K562 (cell line): Measurements from ENCODE around the gene PPIA. TPM values are rescaled to one million over a fixed set of nuclear protein-coding genes. Genes with fewer than 3 reads are reported as not detected.

ENCODE experiments used
- ARID4B ChIP-seq: sonication (generic); formaldehyde crosslinking; IDR thresholded peaks from 2 replicates; pipeline ENCODE4 v1.8.0; 2022; ENCODE audit warnings: mild to moderate bottlenecking, missing genetic modification reagents
- CEBPG ChIP-seq, 3 experiments: fragments of 200-800 bp in 1 of 3; sonication (Bioruptor generic) in 1 of 3; sonication (generic) in 1 of 3; formaldehyde crosslinking in 1 of 3; IDR thresholded peaks in 2 of 3; conservative IDR thresholded peaks in 1 of 3; 2 replicates each; pipeline versions ENCODE4 v1.6.1 to v1.8.0; 2016 to 2022; ENCODE audit warnings: missing compliant biosample characterization in 2 of 3, missing genetic modification characterization in 2 of 3, mild to moderate bottlenecking in 1 of 3, missing genetic modification reagents in 1 of 3
- CREB3 ChIP-seq: fragments of 450-650 bp; conservative IDR thresholded peaks from 2 replicates; pipeline ENCODE4 v1.6.1; 2016; ENCODE audit warnings: missing genetic modification characterization, low read depth, mild to moderate bottlenecking, missing compliant biosample characterization, moderate library complexity
- FOXP1 ChIP-seq: sonication (generic); formaldehyde crosslinking; IDR thresholded peaks from 2 replicates; pipeline ENCODE4 v1.8.0; 2022; ENCODE audit warnings: mild to moderate bottlenecking, missing genetic modification reagents
- HDAC1 ChIP-seq, 2 experiments: fragments of 450-650 bp; IDR thresholded peaks; 2 replicates each; pipeline ENCODE4 v1.6.1; 2016 to 2017; ENCODE audit warnings: inconsistent platforms in 1 of 2, mild to moderate bottlenecking in 1 of 2, moderate library complexity in 1 of 2
- KDM4B ChIP-seq, 2 experiments: fragments of 450-650 bp in 1 of 2; sonication (generic) in 1 of 2; IDR thresholded peaks; 2 replicates each; pipeline ENCODE4 v1.6.1; 2016 to 2017; ENCODE audit warnings: borderline replicate concordance in 2 of 2, antibody characterized with exemption in 1 of 2, low read depth in 1 of 2, mild to moderate bottlenecking in 1 of 2
- NR1H2 ChIP-seq: sonication (generic); formaldehyde crosslinking; IDR thresholded peaks from 2 replicates; pipeline ENCODE4 v1.4.0; 2020; ENCODE audit warnings: mild to moderate bottlenecking, missing genetic modification reagents
- PHB ChIP-seq: fragments of 250-450 bp; sonication (Bioruptor Pico); IDR thresholded peaks from 2 replicates; pipeline ENCODE4 v1.5.0; 2021
- PREB ChIP-seq: sonication (generic); formaldehyde crosslinking; IDR thresholded peaks from 2 replicates; pipeline ENCODE4 v1.8.1; 2023; ENCODE audit warnings: mild to moderate bottlenecking, missing genetic modification reagents
- RBM22 ChIP-seq: fragments of 200-400 bp; formaldehyde crosslinking; IDR thresholded peaks from 2 replicates; pipeline ENCODE4 v1.6.1; 2018; ENCODE audit warnings: low read length, low read depth; ENCODE audit not compliant: poor library complexity, severe bottlenecking
- SIN3A ChIP-seq, 2 experiments: fragments of 150-350 bp in 1 of 2; IDR thresholded peaks; 2 replicates each; pipeline ENCODE4 v1.6.1; 2011 to 2016; ENCODE audit warnings: borderline replicate concordance in 2 of 2, low read depth in 2 of 2, low read length in 2 of 2, mild to moderate bottlenecking in 2 of 2, moderate library complexity in 2 of 2; ENCODE audit not compliant: control insufficient read depth in 1 of 2
- SRSF9 ChIP-seq: fragments of 200-400 bp; formaldehyde crosslinking; IDR thresholded peaks from 2 replicates; pipeline ENCODE4 v1.6.1; 2017; ENCODE audit warnings: low read depth, low read length, borderline replicate concordance
- TRIM28 ChIP-seq: fragments of 450-650 bp; IDR thresholded peaks from 2 replicates; pipeline ENCODE4 v1.6.1; 2017
- UBTF ChIP-seq, 2 experiments: IDR thresholded peaks; 2 replicates each; pipeline ENCODE4 v1.6.1; 2012; ENCODE audit warnings: improper control_type of control experiment in 2 of 2, low read depth in 2 of 2, low read length in 2 of 2, borderline replicate concordance in 1 of 2
- ZKSCAN3 ChIP-seq: fragments of 250-450 bp; sonication (Bioruptor Pico); IDR thresholded peaks from 2 replicates; pipeline ENCODE4 v1.4.0; 2020
- ZNF76 ChIP-seq: fragments of 250-450 bp; sonication (Bioruptor Pico); IDR thresholded peaks from 2 replicates; pipeline ENCODE4 v1.4.0; 2020; ENCODE audit warnings: mild to moderate bottlenecking, moderate library complexity, borderline replicate concordance
- ZNF77 ChIP-seq: fragments of 250-450 bp; sonication (Bioruptor Pico); IDR thresholded peaks from 2 replicates; pipeline ENCODE4 v1.5.0; 2020
- polyA plus RNA-seq, 8 experiments: library from polyadenylated mRNA; depleted of rRNA in 4 of 8; stranded (reverse) in 5 of 8; unstranded in 3 of 8; fragments of >200 nt; fragmentation: Nextera tagmentation in 2 of 8; fragmentation: Illumina TruSeq in 1 of 8; extraction: Ambion mirVana in 2 of 8; extraction: Trizol in 1 of 8; gene quantifications; 2 replicates each; pipeline versions ENCODE4 v1.2.1 to v1.2.3, GENCODE V29; 2011 to 2014; ENCODE audit warnings: inconsistent platforms in 1 of 8, missing spikeins in 1 of 8
- total RNA-seq, 7 experiments: library from RNA; depleted of rRNA in 6 of 7; stranded (reverse); fragments of >200 nt in 6 of 7; fragmentation: Illumina TruSeq in 2 of 7; extraction: Trizol in 2 of 7; gene quantifications; 2 replicates each; pipeline versions ENCODE4 v1.2.1 to v1.2.3, GENCODE V29; 2011 to 2021; ENCODE audit warnings: low replicate concordance in 1 of 7

The PPIA gene
- total and polyA plus RNA-seq, 9 of the 15 experiments (the other 6 are each of a cell fraction or from before 2014, with no cell fraction given), result 2,583 to 7,504 (median 3,973) TPM

GRCh38 chr7:44796034-44796503 lies 412 bp upstream of the PPIA start (continued):
- TF ChIP-seq CEBPG (CRISPR knock-in tag; IDR thresholded peaks at IDR 0.05) (no peak), CEBPG (tag; conservative IDR thresholded peaks at IDR 0.05 in 1 of 2, IDR thresholded peaks at IDR 0.05 in 1 of 2) (0 out of 4 replicates have a peak, but pooled peaks of 1 of the 2 experiments have one; percentile 21), HDAC1 (IDR thresholded peaks at IDR 0.05) (peak in 1 of 2 experiments; percentile 81; a peak in 2 of 4 replicates), SRSF9 (no peak), TRIM28 (0 out of 2 replicates have a peak, but pooled peaks have one; percentile 13), KDM4B (IDR thresholded peaks at IDR 0.05; ENCODE audit: borderline replicate concordance in 2 of 2, low read depth in 1 of 2) (no peak; a peak in 1 of 4 replicates), SIN3A (IDR thresholded peaks at IDR 0.05; ENCODE audit: borderline replicate concordance in 2 of 2, control insufficient read depth in 1 of 2, low read depth in 2 of 2, low read length in 2 of 2) (no peak), PREB (no peak), UBTF (IDR thresholded peaks at IDR 0.05; ENCODE audit: borderline replicate concordance in 1 of 2, low read depth in 2 of 2, low read length in 2 of 2) (no peak), ZKSCAN3 (CRISPR knock-in tag) (no peak), CREB3 (tag) (no peak), ZNF77 (CRISPR knock-in tag) (no peak), NR1H2 (CRISPR knock-in tag) (0 out of 2 replicates have a peak, but pooled peaks have one; percentile 17), PHB (no peak), ARID4B (CRISPR knock-in tag) (no peak), FOXP1 (CRISPR knock-in tag) (no peak), RBM22 (peak; percentile 32), ZNF76 (CRISPR knock-in tag) (0 out of 2 replicates have a peak, but pooled peaks have one; percentile 73)
